NCI-H69 (cell line): ENCODE measurements around the gene STARD10.
"Not testable (repeated sequence)": the region's sequence is repeated elsewhere in the genome, so short reads cannot be mapped to it uniquely, and the experiment has no call there.

Source experiments
- DNase-seq: peaks from one replicate; lab custom pipeline; 2025; lab: John Stamatoyannopoulos, UW

The STARD10 gene

DNA sequence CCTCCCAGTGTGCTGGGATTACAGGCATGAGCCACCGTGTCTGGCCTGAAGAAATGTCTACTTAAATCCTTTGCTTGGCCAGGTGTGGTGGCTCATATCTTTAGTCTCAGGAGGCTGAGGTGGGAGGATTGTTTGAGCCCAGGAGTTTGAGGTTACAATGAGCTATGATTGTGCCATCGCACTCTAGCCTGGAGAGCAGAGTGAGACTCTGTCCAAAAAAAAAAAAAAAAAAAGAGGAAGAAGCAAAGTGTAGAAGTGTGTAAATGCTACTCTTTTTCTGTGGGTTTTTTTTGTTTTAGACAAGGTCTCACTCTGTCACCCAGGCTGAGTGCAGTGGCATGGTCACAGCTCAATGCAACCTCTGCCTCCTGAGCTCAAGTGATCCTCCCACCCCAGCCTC, 13.9 kb upstream of the STARD10 start:
- DNase-seq: no peak

DNA sequence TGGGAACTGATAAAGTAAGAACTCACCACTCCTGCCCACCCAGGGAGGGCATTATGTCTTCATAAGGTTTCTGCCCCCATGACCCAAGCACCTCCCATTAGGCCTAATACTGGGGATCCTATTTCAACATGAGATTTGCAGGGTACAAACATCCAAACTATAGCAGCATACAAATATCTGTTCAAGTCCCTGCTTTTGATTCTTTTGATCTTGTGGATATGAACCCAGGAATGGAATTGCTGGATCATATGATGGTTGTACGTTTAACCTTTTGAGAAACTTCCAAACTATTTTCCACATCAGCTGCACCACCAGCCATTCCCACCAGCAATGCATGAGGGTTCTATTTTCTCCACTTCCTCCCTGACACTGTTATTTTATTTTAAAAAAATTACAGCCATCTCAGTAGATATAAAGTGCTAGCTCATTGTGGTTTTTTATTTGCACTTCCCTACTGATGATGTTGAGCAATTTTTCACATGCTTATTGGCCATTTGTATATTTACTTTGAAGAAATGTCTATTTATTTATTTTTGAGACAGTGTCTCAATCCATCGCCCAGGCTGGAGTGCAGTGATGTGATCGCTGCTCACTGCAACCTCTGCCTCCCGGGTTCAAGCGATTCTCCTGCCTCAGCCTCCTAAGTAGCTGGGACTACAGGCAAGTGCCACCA, 13.3 kb upstream of the STARD10 start:
- no peak for DNase-seq

DNA sequence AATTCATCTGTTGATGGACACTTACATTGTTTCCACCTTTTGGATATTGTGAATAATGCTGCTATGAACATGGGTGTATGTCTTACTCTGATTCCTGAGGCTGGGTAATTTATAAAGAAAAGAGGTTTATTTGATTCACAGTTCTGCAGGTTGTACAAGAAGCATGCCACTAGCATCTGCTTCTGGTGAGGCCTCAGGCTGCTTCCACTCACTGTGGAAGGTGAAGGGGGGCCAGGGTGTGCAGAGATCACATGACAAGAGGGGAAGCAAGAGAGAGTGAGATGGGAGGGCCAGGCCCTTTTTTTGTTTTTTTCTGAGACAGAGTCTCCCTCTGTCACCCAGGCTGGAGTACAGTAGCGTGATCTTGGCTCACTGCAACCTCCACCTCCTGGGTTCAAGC, 12.5 kb upstream of the STARD10 start:
- not testable (repeated sequence) for DNase-seq

DNA sequence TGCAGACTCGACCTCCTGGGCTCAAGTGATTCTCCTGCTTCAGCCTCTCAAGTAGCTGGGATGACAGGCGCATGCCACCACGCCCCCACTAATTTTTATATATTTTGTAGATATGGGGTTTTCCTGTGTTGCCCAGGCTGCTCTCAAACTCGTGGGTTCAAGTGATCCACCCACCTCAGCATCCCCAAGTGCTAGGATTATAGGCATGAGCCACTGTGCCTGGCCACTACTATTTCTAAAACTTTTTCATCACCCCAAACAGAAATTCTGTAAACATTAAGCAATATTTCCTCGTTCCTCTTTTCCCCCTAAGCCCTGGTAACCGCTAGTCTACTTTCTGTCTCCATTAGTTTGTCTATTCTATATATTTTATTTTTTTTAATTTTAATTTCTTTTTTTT, 11.4 kb upstream of the STARD10 start:
- DNase-seq: no peak

DNA sequence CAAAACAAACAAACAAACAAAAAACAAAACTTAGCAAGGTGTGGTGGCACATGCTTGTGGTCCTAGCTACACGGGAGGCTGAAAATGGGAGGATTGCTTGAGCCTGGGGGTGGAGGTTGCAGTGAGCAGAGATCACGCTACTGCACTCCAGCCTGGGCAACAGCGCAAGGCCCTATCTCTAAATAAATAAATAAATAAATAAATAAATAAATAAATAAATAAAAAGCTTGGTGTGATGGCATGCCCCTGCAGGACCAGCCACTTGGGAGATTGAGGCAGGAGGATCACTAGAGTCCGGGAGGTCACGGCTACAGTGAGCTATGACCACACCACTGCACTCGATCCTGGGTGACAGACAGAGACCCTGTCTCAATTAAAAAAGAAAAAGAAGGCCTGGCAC, 9.0 kb upstream of the STARD10 start:
- no peak for DNase-seq

DNA sequence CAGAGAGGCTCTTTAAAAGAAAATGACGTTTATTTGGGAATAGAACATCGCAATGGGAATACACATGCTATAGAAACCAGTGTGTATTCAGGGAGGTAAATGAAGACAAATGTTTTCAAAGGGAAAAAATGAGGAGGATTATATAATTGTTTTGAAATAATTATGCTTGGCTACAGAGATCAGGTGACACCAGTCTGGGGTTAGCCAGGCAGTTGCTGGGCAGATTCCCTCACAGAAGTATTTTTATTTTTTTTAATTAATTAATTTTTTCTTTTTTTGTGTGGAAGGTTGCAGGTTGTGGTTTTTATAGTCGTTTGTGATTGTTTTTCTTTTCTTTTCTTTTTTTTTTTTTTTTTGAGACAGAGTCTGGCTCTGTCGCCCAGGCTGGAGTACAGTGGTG, 5.6 kb upstream of the STARD10 start:
- DNase-seq: no peak

DNA sequence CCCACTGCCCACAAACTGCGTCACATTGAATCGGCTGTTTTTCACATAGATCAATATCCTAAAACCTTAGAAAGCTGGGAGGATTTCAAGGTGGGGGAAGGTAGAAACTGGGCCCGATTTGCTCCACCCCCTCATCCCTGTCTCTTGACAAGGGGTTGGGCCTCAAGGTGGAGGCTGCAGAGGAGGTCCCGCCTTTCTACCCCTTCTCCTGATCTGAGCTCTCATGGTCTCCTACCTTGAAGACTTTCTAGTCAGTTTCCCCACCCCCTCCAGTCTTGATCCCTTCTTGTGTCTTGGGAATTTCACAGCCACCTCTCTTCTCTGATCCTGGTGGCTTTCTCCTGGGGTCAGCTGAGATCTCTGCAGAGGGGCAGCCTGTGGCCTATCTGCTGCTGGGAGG, 4.5 kb upstream of the STARD10 start:
- DNase-seq: no peak

DNA sequence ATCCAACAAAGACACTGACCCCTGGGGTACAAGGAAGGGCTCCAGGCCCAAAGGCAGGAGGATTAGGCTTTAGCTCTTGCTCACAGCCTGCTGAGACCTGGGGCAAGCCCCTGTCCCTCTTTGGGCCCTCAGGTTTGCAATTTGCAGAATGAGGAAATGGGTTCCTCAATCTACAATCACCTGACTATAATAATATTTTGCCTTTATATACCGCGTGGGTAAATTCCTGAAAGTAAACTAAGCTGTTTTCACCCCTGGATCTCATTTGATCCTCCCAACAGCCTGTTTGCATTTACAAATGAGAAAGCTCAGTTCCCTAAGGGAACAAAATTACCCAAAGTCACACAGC, 797 bp downstream of the STARD10 start:
- DNase-seq: no peak

DNA sequence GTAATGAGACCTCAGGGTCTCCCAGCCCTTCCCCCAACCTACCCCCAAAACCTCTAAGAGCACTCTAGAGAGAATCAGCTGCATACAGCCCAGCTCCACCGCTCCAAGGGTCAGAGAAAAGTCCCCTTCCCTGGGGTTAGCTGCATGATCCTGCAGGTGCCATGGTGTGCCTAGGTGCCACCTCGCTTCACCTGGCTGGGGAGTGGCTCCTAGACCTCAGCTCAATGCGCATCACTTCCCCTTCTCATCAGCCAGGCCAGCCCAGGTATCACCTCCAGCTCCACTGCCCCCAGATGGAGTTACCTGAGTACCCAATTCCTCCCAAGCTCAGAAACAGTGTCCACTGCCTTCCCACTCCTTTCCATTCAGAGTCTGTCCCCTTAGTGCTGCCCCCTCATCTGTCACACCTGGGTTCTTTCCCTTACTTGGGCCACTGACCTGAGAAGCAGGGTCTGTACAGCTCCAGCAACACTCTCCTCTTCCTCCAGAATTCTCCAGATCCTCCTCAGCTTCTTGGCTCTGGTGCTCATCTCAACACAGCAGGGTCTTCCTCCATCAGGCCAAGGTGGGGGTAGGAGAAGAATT, 1.3 kb downstream of the STARD10 start:
- no peak for DNase-seq

DNA sequence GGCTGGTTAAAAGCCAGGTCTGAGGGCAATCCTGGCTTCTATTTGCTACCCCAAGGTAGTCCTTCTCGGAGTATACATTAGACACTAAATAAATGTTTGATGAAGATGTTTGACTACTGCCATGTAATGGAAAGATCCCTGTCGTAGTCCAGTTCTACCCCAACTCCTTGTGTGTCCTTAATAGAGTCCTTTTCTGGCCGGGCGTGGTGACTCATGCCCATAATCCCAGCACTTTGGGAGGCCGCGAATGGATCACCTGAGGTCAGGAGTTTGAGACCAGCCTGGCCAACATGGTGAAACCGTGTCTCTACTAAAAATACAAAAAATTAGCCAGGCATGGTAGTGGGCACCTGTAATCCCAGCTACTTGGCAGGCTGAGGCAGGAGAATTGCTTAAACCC, 2.6 kb downstream of the STARD10 start:
- DNase-seq: not testable (repeated sequence)

DNA sequence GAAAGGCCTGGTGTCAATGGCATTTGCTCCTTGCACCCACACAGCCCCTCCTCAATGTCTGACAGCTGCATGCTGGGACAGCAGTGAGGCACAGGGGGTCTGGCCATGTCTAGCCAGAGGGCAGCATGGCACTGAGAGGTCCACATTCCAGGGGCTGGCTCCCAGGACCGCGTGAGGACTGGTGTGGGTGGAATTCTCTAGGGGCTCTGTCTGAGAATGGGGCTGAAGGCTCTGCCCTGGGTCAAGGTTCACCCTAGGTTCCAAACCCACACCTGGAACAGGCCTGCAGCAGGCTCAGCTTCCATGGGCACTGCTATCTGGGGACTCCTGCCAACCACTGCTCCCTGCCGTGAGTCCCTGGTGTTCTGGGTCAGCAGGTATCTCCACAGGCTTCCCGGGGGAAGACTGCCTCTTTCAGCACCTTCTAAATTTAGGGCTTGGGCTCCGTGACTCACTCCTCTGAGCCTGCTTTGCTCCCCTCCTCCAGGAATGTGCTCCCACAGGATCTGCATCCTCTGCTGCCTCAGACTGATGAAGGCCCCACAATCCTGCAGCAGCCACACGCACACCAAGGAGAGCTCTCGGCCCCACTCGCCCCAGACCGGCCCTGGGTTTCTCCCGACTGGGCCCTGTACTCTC, 4.2 kb downstream of the STARD10 start:
- peak; percentile 52 for DNase-seq

DNA sequence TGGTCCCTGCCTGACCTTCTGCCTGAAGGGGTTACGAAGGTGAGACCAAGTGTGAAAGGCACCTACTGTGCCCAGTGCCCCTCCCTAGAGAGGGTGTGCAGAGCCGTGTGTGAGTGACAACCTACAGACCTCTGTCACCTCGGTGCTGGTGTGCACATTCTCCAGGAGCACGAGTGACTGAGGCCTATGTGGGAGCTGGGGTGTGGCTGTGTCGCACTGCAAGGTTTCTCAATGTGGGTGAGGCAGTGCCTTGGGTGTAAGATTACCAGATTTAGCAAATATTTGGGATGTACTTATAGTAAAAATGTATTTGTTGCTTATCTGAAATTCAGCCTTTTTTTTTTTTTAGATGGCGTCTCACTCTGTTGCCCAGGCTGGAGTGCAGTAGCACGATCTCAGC, 5.6 kb downstream of the STARD10 start:
- no peak for DNase-seq

DNA sequence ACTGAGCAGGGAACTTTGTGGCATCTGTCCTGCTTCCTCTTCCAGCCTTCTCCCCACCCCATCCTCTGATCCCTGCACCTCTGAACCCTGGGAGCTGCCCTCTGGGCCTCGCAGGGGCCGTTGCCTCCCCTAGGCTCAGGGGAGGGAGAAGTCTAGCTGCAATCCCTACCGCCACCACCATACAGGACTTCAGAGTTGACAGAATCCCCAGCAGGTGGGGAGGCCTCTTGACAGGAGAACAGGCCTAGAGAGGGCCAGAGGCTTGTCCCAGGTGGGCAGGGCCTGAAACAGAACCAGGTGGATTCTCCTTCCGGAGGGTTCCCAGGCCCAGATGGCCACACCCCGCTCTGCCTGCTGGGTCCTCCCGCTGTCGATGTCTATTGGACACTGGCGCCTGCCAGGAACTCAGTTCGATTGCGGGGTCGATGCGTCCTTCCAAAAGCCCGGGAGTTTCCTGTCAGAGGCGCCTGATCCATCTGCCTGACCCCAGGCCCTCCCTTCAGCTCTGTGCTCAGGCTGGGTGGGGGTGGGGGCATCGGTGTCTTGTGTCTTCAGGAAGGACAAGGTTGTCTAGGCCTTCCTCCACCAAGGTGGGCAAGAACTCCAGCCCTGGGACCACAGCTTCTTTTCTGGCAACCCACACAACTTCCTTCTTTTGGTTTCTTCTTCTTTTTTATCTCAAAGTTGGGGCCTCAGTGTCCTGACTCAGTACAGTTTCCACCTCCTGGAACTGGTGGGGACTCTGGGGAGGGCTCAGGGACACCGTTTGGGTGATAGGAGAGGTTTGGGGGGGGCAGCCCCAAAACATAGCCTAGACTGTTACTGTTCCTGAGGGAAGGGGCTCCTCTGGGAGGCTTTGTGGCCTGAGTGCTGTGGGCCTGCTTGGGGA, 6.4 kb downstream of the STARD10 start:
- peak; percentile 61 for DNase-seq

DNA sequence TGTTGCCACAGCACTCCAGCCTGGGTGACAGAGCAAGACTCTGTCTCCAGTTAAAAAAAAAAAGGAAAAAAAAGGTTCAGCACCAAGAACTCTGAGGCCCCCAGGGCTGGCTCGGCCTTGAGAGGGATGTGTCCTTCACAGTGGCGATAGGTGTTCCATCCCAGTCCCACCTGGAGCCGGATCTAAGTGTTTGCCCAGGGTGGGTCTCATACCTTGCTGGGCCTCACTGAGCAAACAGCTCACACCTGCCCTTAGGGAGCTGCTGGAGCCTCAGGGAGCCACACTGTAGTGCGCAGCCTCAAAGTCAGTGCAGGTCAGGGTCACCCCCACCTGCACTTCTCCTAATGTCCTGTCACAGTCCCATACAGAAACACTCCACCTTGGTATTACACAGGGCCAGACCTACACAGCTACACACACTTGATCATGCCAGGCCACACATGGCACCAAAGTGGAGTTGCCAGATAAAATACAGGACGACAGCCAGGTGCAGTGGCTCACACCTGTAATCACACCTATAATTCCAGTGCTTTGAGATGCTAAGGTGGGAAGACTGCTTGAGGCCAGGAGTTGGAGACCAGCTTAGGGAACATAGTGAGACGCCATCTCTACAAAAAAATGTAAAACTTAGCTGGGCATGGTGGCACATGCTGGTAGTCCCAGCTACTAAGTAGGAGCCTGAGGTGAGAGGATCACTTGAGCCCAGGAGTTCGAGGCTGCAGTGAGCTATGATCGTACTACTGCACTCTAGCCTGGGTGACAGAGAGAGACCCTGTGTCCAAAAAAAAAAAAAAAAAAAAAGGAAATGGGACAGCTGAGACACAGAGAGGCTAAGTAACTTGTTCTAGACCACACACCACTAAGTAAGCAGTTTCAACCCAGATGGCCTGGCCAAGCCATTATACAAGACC, 7.3 kb downstream of the STARD10 start:
- peak; percentile 97 for DNase-seq

DNA sequence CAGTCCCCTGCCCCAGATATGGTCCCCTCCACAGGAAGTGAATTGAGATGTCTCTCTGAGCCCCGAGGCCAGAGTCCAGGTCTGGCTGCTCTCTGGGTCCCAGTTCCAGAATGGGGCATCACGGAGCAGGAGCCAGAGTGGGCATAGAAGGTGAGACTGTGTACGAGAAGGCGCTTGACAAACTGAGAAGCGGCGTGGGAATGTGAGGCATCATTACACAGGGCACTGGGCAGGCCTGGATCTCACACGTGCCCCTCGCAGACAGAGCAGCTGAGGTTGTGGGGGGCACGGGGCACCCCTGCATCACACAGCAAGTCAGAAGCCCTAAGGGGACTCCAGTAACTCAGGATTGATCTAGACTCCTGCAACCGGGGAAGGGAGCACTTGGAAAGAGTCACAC, 9.2 kb downstream of the STARD10 start:
- DNase-seq: no peak

DNA sequence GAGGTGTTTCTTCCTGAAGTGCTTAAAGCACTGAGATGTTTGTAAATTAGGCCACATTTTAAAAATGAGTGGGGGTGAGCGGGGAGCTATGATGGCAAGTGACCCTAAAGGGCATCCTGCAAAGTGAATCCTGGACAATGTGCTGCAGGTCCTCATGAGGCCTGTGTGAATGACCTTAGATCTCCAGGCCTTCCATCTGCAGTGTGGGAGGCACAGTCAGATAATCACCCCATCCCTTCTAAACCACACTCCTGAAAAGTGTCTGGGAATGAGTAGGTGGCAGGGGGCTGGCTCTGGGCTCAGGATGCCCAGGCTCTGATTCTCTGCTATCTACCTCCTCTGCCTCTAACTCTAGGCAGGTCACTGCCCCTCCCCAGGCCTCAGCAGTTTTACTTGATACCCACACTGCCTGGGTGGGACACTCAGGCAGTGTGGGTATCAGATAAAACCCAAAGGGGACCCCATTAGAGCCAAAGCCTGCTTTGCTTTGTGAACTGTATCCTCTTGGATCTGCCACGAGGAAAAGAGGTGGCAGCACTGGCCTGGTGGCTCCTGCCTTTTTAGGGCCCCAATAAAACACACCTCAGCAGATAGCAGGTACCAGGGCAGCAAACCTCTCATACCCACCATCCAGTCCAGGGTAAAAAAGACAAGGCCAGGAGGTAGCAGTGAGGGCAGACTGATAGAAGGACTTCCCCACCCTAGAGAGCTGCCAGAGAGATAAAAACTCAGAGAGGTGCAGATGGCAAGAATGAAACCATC, 10.5 kb downstream of the STARD10 start:
- no peak for DNase-seq

DNA sequence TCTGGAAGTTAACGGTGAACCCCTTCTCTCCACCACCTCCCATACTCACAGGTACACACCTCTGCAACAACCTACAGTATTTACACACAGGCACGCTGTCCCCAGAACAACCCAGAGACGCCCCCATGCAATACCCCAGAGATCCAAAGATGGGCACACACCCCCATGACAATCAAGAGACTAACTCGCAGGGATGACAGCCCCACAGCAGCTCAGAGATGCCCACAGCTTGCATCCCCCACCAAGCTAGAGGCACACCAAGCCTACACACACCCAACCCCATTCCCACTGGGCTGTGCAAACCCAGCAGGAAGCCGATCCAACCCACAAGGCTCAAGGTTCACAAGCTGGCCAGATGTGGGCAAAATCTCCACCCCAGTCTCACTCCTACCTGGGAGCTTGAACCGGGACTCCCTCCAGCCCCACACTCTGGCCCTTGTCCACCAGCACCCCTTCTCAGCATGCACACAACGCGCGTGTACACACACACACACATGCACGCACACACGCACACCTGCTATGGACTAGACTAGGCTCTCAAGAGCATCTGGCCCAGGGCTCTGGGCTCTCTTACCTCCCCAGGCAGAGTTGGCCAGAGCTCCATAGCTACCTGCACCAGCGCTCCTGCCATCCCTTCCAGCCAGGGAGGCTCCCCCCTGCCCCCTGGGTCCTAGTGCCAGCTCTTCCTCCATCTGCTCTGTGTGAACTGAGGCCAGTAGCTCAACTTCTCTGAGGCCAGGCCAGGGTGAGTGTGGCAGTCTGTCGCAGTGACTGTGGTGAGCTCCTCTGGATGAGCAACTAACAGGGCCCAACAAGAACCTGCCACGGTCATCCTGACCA, 11.5 kb downstream of the STARD10 start:
- DNase-seq: peak; percentile 91

DNA sequence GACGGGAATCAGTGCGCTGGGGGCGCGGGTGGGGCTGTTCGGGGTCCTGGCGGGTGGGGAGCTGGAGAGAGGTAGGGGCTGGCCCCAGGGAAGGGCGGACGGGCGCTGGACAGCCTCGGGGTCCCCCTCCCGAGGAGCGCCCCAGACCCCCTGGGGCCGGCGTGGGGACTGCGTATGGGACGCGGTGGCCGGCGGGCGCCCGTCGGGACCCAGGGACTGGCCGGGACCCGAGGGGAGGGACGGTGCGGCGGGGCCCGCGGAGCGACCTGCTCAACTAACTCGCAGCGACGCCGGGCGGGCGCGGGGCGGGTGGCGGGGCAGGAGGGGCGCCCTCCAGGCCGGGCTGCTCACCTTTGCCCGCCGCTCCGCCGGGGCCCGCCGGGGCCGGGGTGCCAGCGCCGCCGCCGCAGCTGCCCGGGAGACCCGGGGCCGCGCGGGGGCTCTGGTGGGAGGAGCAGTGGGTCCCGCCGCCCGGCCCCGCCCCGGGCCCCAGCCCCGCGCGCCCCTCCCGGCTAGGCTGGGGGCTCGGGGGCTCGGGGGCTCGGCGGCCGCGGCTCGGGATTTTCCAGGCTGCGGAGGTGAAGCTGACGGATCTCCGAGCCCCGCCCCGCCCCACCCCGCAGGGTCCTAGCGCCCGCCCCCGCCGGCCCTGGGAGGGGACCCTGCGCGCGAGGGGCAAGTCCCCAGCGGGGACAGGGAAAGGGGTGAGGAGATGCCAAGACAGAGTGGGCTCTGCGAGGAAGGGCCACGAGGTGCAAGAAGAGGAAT, 12.3 kb downstream of the STARD10 start:
- peak; percentile 80 for DNase-seq

DNA sequence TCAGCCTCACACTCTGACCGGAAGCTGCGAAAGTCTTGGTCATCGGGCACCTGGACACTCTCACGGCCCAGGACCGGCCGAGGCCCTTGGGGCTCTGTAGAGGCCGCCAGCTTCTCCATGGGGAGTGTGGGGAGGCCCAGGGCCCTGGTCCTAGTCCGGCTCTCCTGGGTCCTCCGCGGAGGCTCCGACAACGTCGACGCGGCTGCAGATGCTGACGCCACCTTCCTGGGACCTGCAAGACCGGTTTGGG, 12.9 kb downstream of the STARD10 start:
- peak; percentile 60 for DNase-seq
